Endothelial cell of umbilical vein (primary cell): ENCODE measurements around the gene GPR37L1. TPM values are rescaled to one million over a fixed set of nuclear protein-coding genes. Genes with fewer than 3 reads are reported as not detected.

Experiments
- BruUV-seq: library from RNA; stranded (reverse); fragments of 400-500 nt; replicated peaks from 2 replicates; lab custom pipeline; 2021; lab: Mats Ljungman, UMichigan
- CTCF ChIA-PET: fragments of 300-600, 350-600 bp; sonication (Branson Sonifier 250); formaldehyde crosslinking; loops from one replicate; lab custom pipeline; 2021; ENCODE audit warnings: antibody characterized with exemption, inconsistent platforms; lab: Charles Lee
- POLR2A ChIA-PET: fragments of 300-600, 350-600 bp; sonication (Branson Sonifier 250); formaldehyde crosslinking; loops from one replicate; lab custom pipeline; 2021; ENCODE audit warnings: antibody characterized with exemption, inconsistent platforms; lab: Charles Lee
- DNase-seq: peaks from one replicate; pipeline ENCODE4 v3.0.0-alpha.2; 2011; ENCODE audit warnings: low read depth, low spot score
- FAIRE-seq: peaks from 2 replicates; lab custom pipeline; 2011; peaks lifted over from hg19 to GRCh38; lab: Jason Lieb, UNC
- H2AFZ ChIP-seq: 2 replicates; pipeline ENCODE4 v1.6.0; 2012; ENCODE audit warnings: low read depth, low read length, control low read depth, inconsistent platforms
- H3K27ac ChIP-seq: 2 replicates; pipeline ENCODE4 v1.5.1; 2011; ENCODE audit warnings: low read depth, mild to moderate bottlenecking, control low read depth, low read length, moderate library complexity; ENCODE audit not compliant: insufficient read depth
- H3K27me3 ChIP-seq, 2 experiments: 2 replicates each; pipeline versions ENCODE4 v1.6.0 to v1.6.1; 2011; ENCODE audit warnings: low read length in 2 of 2, mixed read lengths in 1 of 2; ENCODE audit not compliant: control insufficient read depth in 2 of 2, insufficient read depth in 2 of 2
- H3K36me3 ChIP-seq, 2 experiments: 2 replicates in 1 of 2; 3 replicates in 1 of 2; pipeline ENCODE4 v1.5.1; 2011; ENCODE audit warnings: low read length in 2 of 2, mild to moderate bottlenecking in 1 of 2, moderate library complexity in 1 of 2; ENCODE audit not compliant: control insufficient read depth in 2 of 2, insufficient read depth in 2 of 2; ENCODE audit errors: extremely low read depth in 1 of 2
- H3K4me1 ChIP-seq: 3 replicates; pipeline ENCODE4 v1.5.1; 2011; ENCODE audit warnings: mild to moderate bottlenecking, low read length; ENCODE audit not compliant: control insufficient read depth, insufficient read depth; ENCODE audit errors: extremely low read depth
- H3K4me2 ChIP-seq: 2 replicates; pipeline ENCODE4 v1.6.1; 2011; ENCODE audit warnings: low read length, control low read depth, mixed read lengths; ENCODE audit not compliant: insufficient read depth
- H3K4me3 ChIP-seq, 3 experiments: fragments of 200-600 bp in 1 of 3; sonication (generic), shearing (Covaris generic) in 1 of 3; replicated peaks in 1 of 3; 2 replicates each; pipeline ENCODE4 v1.5.1; 2011 to 2016; ENCODE audit warnings: control low read depth in 3 of 3, low read length in 3 of 3, mild to moderate bottlenecking in 2 of 3, inconsistent platforms in 1 of 3, low read depth in 1 of 3, moderate library complexity in 1 of 3; ENCODE audit not compliant: insufficient read depth in 1 of 3
- H3K79me2 ChIP-seq: 2 replicates; pipeline ENCODE4 v1.6.0; 2012; ENCODE audit warnings: low read length, inconsistent platforms; ENCODE audit not compliant: control insufficient read depth, insufficient read depth
- H3K9ac ChIP-seq: replicated peaks from 2 replicates; pipeline ENCODE3; 2011; ENCODE audit warnings: low read length, control low read depth; ENCODE audit not compliant: insufficient read depth; ENCODE audit errors: extremely low read depth
- H3K9me1 ChIP-seq: replicated peaks from 3 replicates; pipeline ENCODE4 v1.6.0; 2011; ENCODE audit warnings: mild to moderate bottlenecking, low read length; ENCODE audit not compliant: control insufficient read depth, insufficient read depth; ENCODE audit errors: extremely low read depth
- H3K9me3 ChIP-seq: replicated peaks from 2 replicates; pipeline ENCODE4 v1.5.1; 2012; ENCODE audit warnings: low read length, inconsistent platforms; ENCODE audit not compliant: control insufficient read depth, insufficient read depth
- H4K20me1 ChIP-seq: replicated peaks from 2 replicates; pipeline ENCODE3; 2011; ENCODE audit warnings: mild to moderate bottlenecking, low read length; ENCODE audit not compliant: control insufficient read depth, insufficient read depth; ENCODE audit errors: extremely low read depth
- CTCF ChIP-seq, 2 donors: IDR thresholded peaks; 1 replicate in 1 of 2; 2 replicates in 1 of 2; pipeline ENCODE4 v1.5.1; 2011; ENCODE audit warnings: low read length in 2 of 2, mild to moderate bottlenecking in 2 of 2, moderate library complexity in 2 of 2, control low read depth in 1 of 2, inconsistent platforms in 1 of 2, low read depth in 1 of 2; ENCODE audit not compliant: insufficient read depth in 1 of 2; ENCODE audit errors: extremely low read depth in 1 of 2
- EZH2 ChIP-seq: IDR thresholded peaks from 2 replicates; pipeline ENCODE4 v1.6.1; 2012; ENCODE audit warnings: borderline replicate concordance, low read depth, mild to moderate bottlenecking, moderate library complexity, low read length, inconsistent platforms; ENCODE audit not compliant: severe bottlenecking
- FOS ChIP-seq: IDR thresholded peaks from 2 replicates; pipeline ENCODE4 v1.6.1; 2011; ENCODE audit warnings: mild to moderate bottlenecking, low read length, moderate library complexity, borderline replicate concordance; ENCODE audit not compliant: insufficient read depth
- GATA2 ChIP-seq: IDR thresholded peaks from 2 replicates; pipeline ENCODE4 v1.7.0; 2011; ENCODE audit warnings: low read depth, mild to moderate bottlenecking, moderate library complexity, mixed read lengths, low read length; ENCODE audit not compliant: insufficient read length, insufficient read depth
- JUN ChIP-seq: IDR thresholded peaks from 2 replicates; pipeline ENCODE4 v1.6.1; 2011; ENCODE audit warnings: borderline replicate concordance, low read depth; ENCODE audit not compliant: insufficient read length, insufficient read depth
- MAX ChIP-seq: IDR thresholded peaks from 2 replicates; pipeline ENCODE4 v1.6.1; 2011; ENCODE audit not compliant: insufficient read depth, insufficient read length
- MYC ChIP-seq: IDR thresholded peaks from one replicate; pipeline ENCODE4 v1.6.1; 2011; ENCODE audit warnings: mild to moderate bottlenecking, low read depth, low read length
- POLR2A ChIP-seq: IDR thresholded peaks from 2 replicates; pipeline ENCODE4 v1.6.1; 2012; ENCODE audit warnings: low read depth, mild to moderate bottlenecking, control low read depth, low read length
- POLR2AphosphoS5 ChIP-seq: IDR thresholded peaks from 2 replicates; pipeline ENCODE4 v1.6.1; 2012; ENCODE audit warnings: low read depth, mild to moderate bottlenecking, control low read depth, low read length, moderate library complexity; ENCODE audit not compliant: insufficient read depth
- dilution Hi-C: fragments of 300-500 bp; cut with MboI; formaldehyde crosslinking; loops from one replicate; pipeline ENCODE4 v1.15.0; 2019; ENCODE audit warnings: low sequenced_read_pairs; ENCODE audit not compliant: extremely low pct_ligation_motif_present
- intact Hi-C: fragments of 100-400 bp; cut with micrococcal nuclease; formaldehyde crosslinking; loops from one replicate; pipeline ENCODE4 v1.10.0; 2022
- polyA plus RNA-seq, 4 experiments: library from polyadenylated mRNA; depleted of rRNA in 3 of 4; stranded (reverse) in 3 of 4; unstranded in 1 of 4; fragments of >200 nt; gene quantifications; 2 replicates each; pipeline versions ENCODE4 v1.2.1 to v1.2.3, GENCODE V29; 2011 to 2012; ENCODE audit warnings: missing spikeins in 1 of 4
- total RNA-seq: library from RNA; stranded (reverse); gene quantifications from 2 replicates; pipeline ENCODE4 v1.2.3, GENCODE V29; 2021

The GPR37L1 gene
- total and polyA plus RNA-seq, 2 donors (not counting 3 experiments of a cell fraction or from before 2014, with no cell fraction given): not detected

GRCh38 chr1:202125611-202126010 is 2.9 kb downstream of the GPR37L1 start:
- Histone ChIP-seq H3K27ac (no peak overlapping the region), H3K79me2 (no peaks in the 10 kb centered on the region), H3K9ac (no peak overlapping the region), H3K4me2 (no peak overlapping the region), H3K4me1 (no peaks in the 10 kb centered on the region), H3K9me3 (no peaks in the 10 kb centered on the region), H3K4me3 (no peak overlapping the region), H3K9me1 (no peaks in the 10 kb centered on the region), H4K20me1 (no peaks in the 10 kb centered on the region), H3K36me3 (no peaks in the 10 kb centered on the region), H2AFZ (no peak overlapping the region), H3K27me3 (peaks cover 4 to 10% of the 10 kb centered on the region in 2 experiments)
- TF ChIP-seq MAX: no peak
- TF ChIP-seq GATA2: no peak
- TF ChIP-seq FOS: no peak
- TF ChIP-seq JUN: no peak
- no peak for TF ChIP-seq EZH2
- TF ChIP-seq POLR2AphosphoS5: no peak
- no peak for TF ChIP-seq POLR2A
- TF ChIP-seq MYC: no peak
- no peak for TF ChIP-seq CTCF (IDR thresholded peaks at IDR 0.05; ENCODE audit: extremely low read depth in 1 of 2, insufficient read depth in 1 of 2, low read depth in 1 of 2, low read length in 2 of 2)
- FAIRE-seq (no peak), DNase-seq (no peak)
- ChIA-PET POLR2A (no interaction called here), CTCF (interaction anchor here (0.9 to 1.2 kb wide), 2 partner anchors 9 to 10 kb away, joined by 3 to 7 read pairs; no protein-coding TSS in a partner anchor)
- no TSS peak for BruUV-seq
- intact Hi-C loops: no loop called here
- dilution Hi-C loops: no loop called here
